GM12878 (cell line): ENCODE results near the gene PUM2. TPM values are rescaled to one million over a fixed set of nuclear protein-coding genes. Genes with fewer than 3 reads are reported as not detected.

Source experiments
- BACH1 ChIP-seq: fragments of 450-650 bp; IDR thresholded peaks from 2 replicates; pipeline ENCODE4 v1.6.1; 2017; ENCODE audit warnings: mild to moderate bottlenecking, borderline replicate concordance
- BCL11A ChIP-seq: IDR thresholded peaks from 2 replicates; pipeline ENCODE4 v1.6.1; 2011; ENCODE audit warnings: low read depth, low read length
- CBFB ChIP-seq: IDR thresholded peaks from 2 replicates; pipeline ENCODE4 v1.6.1; 2016; ENCODE audit warnings: antibody characterized with exemption, low read depth
- MXI1 ChIP-seq: fragments of 150-350 bp; IDR thresholded peaks from 2 replicates; pipeline ENCODE4 v1.6.1; 2011; ENCODE audit warnings: low read depth, mild to moderate bottlenecking, inconsistent platforms, low read length, improper control_type of control experiment
- NFIC ChIP-seq: IDR thresholded peaks from 2 replicates; pipeline ENCODE4 v1.6.1; 2012; ENCODE audit warnings: low read depth, mild to moderate bottlenecking, inconsistent platforms, low read length, moderate library complexity
- POU2F2 ChIP-seq: IDR thresholded peaks from 3 replicates; pipeline ENCODE4 v1.6.1; 2011; ENCODE audit warnings: low read depth, mild to moderate bottlenecking, low read length, borderline replicate concordance
- USF1 ChIP-seq: IDR thresholded peaks from 2 replicates; pipeline ENCODE4 v1.6.1; 2011; ENCODE audit warnings: borderline replicate concordance, low read depth, mild to moderate bottlenecking, moderate library complexity, mixed read lengths, low read length; ENCODE audit not compliant: insufficient read depth; ENCODE audit errors: extremely low read length
- polyA plus RNA-seq, 11 experiments: library from polyadenylated mRNA; depleted of rRNA in 4 of 11; unstranded in 6 of 11; stranded (reverse) in 5 of 11; fragments of >200 nt; fragmentation: Nextera tagmentation in 4 of 11; fragmentation: Illumina TruSeq in 1 of 11; extraction: Ambion mirVana in 4 of 11; extraction: Trizol in 1 of 11; gene quantifications; 1 replicate in 1 of 11; 2 replicates in 10 of 11; pipeline versions ENCODE4 v1.2.1 to v1.2.3, GENCODE V29; 2011 to 2016; ENCODE audit warnings: inconsistent platforms in 2 of 11, missing spikeins in 2 of 11, low read depth in 1 of 11
- total RNA-seq, 4 experiments: library from RNA; depleted of rRNA in 3 of 4; stranded (reverse); fragments of >200 nt in 3 of 4; fragmentation: Illumina TruSeq in 1 of 4; extraction: Trizol in 1 of 4; gene quantifications; 2 replicates each; pipeline versions ENCODE4 v1.2.1 to v1.2.3, GENCODE V29; 2013 to 2021
- TF ChIP-seq, protein P1 (sequence below): fragments of 450-650 bp; IDR thresholded peaks from 2 replicates; pipeline ENCODE4 v1.6.1; 2017; ENCODE audit warnings: low read depth, mild to moderate bottlenecking, moderate library complexity

The PUM2 gene
- total and polyA plus RNA-seq, 10 of the 15 experiments (the other 5 are each of a cell fraction or from before 2014, with no cell fraction given) = 14.5 to 87.6 (median 29.4) TPM

DNA sequence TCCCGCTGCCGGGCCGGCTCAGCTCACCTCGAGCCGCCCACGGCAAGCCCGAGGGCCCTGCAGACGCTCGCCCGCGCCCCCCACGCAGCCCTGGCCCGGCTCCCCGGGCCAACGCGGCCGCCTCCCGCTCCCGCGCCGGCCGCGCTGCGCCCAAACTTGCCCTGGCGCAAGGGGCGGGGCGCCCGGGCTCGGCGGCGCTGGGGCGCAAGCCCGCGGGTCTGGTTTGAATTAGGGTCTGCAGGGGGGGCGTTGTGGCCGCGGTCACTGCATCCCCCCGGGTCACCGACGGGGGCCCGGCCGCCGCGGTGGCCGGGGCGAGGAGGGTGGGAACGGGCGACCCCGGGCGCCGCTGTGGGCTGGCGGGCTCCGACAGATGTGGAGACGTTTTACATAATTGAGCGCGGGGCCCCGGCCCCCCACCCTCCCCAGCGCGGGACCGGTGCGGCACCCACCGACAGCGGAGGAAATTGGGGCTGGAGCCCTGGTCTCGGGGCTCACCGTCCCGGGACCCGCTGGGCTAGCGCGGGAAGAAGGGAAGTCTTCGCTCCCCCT, 126.4 kb downstream of the PUM2 start (continued):
- no peak for TF ChIP-seq BCL11A
- no peak for TF ChIP-seq POU2F2
- TF ChIP-seq, protein P1, sequence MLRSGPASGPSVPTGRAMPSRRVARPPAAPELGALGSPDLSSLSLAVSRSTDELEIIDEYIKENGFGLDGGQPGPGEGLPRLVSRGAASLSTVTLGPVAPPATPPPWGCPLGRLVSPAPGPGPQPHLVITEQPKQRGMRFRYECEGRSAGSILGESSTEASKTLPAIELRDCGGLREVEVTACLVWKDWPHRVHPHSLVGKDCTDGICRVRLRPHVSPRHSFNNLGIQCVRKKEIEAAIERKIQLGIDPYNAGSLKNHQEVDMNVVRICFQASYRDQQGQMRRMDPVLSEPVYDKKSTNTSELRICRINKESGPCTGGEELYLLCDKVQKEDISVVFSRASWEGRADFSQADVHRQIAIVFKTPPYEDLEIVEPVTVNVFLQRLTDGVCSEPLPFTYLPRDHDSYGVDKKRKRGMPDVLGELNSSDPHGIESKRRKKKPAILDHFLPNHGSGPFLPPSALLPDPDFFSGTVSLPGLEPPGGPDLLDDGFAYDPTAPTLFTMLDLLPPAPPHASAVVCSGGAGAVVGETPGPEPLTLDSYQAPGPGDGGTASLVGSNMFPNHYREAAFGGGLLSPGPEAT = no peak
- no peak for TF ChIP-seq NFIC
- TF ChIP-seq CBFB = no peak
- TF ChIP-seq BACH1 = 0 out of 2 replicates have a peak, but pooled peaks have one; percentile 20
- no peak for TF ChIP-seq USF1
- TF ChIP-seq MXI1 = peak; percentile 11; the same call in 1 of the 2 replicates
